Measurements from ENCODE around the gene STXBP1.

STXBP1 gene

DNA sequence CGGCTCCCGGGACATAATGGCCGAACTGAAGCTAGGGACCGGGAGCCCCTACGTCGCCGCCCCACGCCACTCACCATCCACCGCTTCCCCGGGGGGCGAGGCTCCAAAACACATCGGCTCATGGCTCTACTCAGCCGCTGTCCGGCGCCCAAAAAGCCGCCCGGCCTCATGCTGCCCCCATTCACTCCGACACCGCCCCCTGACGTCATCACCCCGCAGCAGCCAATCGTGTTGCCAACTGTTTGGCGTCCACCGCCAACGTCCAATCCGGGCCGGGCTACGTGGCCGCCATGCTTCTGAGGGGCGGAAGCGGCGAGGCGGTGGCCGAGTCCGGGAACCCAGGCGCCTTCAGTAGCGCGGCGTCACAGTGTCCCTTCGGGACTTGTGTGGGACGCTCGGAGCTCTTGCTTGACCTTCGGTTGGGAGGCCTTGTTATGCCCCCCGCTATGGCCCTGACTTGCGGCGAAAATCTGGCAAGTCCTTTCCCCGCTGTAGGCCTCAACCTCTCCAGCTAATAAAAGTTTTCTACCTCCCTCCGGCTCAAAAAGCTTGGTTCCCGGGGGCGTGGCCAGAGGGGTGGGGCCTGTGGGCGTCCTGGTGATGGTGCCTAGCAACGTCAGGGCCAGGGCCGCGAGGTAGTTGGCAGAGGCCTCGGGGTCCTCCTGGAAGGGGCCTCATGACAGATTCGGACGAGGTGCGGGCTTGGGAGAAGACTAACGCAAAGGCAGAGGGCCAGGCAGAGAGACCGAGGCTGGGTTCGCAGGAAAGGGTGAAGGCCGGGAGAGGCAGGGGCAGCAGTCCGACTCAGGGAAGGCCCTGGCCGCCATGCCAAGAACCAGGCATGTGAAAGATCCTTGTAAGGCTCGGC lies 103.6 kb downstream of the STXBP1 start, which contains the start of the genes PTRH1 and TTC16:
Gene PTRH1, minus strand, starts transcription at position 194 of the 868 bp plus-strand sequence. Its CDS starts 24 bp downstream, at position 170.
Gene TTC16, plus strand, starts transcription at position 610 of the 868 bp plus-strand sequence. Its CDS starts 67 bp downstream, at position 677.
- Histone ChIP-seq H3K27me3 (no peaks in the 10 kb centered on the region), H3K36me3 (peaks cover 0 to 10% (median 0%) of the 10 kb centered on the region in 3 donors), H3K27ac (peak within 1 kb of the TSS; percentile 81), H3K4me3 (peak within 1 kb of the TSS; percentile 72 to 78), H3K9me3 (no peaks in the 10 kb centered on the region), H3K4me1 (peaks cover 0 to 20% (median 18%) of the 10 kb centered on the region in 4 donors)
- TF ChIP-seq, protein P1, sequence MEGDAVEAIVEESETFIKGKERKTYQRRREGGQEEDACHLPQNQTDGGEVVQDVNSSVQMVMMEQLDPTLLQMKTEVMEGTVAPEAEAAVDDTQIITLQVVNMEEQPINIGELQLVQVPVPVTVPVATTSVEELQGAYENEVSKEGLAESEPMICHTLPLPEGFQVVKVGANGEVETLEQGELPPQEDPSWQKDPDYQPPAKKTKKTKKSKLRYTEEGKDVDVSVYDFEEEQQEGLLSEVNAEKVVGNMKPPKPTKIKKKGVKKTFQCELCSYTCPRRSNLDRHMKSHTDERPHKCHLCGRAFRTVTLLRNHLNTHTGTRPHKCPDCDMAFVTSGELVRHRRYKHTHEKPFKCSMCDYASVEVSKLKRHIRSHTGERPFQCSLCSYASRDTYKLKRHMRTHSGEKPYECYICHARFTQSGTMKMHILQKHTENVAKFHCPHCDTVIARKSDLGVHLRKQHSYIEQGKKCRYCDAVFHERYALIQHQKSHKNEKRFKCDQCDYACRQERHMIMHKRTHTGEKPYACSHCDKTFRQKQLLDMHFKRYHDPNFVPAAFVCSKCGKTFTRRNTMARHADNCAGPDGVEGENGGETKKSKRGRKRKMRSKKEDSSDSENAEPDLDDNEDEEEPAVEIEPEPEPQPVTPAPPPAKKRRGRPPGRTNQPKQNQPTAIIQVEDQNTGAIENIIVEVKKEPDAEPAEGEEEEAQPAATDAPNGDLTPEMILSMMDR (IDR thresholded peaks at IDR 0.05), result no peak
- DNase-seq, result peak; percentile 97 to 98
- intact Hi-C loops (cut with DNase I; ENCODE audit: low total_unique reads), result no loop called here

DNA sequence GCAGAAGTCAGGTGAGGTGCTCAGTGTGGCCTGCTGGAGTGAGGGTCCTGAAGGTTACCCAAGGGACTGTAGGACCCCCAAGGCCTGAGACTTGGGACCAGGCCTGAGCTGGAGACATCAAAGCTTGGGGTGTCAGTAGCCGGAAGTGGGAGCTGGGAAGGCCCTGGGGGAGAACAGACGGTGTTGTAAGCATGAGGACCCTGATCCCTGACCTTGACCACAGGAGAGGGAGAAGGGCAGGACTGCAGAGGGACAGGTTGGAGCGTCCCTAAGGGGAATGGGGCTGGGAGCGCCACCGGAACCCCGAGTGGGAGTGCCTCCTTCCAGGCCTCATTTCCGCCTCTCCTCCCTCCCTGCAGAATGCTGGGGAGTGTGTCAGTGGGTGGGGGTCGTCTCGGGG lies 104.3 kb downstream of the STXBP1 start:
- Histone ChIP-seq H3K4me3 (peak overlapping the region; percentile 72 to 78), H3K9me3 (no peaks in the 10 kb centered on the region), H3K27me3 (peaks cover 0 to 3% of the 10 kb centered on the region in 2 donors), H3K36me3 (peaks cover 0 to 8% (median 0%) of the 10 kb centered on the region in 3 donors), H3K4me1 (peaks cover 0 to 20% (median 18%) of the 10 kb centered on the region in 4 donors), H3K27ac (peak overlapping the region; percentile 81)
- no peak for DNase-seq
- TF ChIP-seq, protein P1 (IDR thresholded peaks at IDR 0.05), result no peak
- intact Hi-C loops (cut with DNase I; ENCODE audit: low total_unique reads), result no loop called here

DNA sequence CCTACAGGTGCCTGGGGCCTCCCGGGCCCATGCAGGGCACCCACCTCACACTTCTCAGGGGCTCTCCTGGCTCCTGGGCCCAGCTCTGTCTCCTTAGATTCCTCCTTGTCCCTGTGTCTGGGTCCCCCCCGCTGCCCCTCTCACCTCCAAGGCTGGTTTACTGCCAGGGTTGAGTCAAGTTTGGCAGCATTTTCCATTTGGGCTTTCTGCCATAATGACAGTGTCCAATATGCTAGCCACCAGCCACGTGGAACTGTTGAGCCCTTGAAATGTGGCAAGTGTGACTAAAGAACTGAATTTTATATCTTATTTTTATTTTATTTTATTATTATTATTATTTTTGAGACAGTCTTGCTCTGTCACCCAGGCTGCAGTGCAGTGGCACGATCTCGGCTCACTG lies 105.7 kb downstream of the STXBP1 start:
- intact Hi-C loops (cut with DNase I; ENCODE audit: low total_unique reads), result no loop called here

DNA sequence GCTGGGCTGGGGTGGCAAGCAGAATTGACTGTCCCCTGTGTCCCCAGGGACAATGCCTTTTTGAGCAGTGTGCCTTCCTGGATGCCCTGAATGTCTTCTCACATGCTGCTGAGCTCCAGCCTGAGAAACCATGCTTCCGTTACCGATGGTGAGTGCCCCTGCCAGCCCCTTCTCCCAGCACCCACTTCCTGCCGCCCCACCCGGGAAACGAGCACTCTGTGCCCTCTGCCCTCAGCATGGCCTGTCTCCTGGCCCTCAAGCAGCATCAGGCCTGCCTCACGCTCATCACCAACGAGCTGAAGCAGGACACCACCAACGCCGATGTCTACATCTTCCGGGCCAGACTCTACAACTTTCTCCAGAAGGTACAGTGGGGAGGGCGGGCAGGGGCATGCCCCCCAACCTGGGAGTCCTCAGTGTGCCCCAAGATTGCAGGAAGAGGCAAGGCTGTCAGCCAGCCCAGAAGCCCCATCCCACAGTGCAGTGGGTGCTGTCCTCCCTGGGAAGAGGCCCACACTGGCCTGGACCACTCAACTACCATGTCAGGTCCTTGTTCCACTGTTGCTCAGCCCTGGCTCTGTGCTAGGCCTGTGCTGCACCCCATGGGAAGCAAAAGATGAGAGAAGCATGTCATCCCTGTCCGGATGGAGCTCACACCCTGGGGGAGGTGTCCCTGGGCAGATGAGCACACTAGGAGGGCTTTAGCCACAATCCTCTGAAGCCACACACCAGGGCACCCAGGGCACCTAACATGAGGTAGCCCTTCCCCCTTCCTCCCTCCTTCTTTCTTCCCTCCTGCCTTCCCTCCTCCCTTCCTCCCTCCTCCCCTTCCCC lies 108.2 kb downstream of the STXBP1 start:
- Histone ChIP-seq H3K9me3 (no peaks in the 10 kb centered on the region), H3K4me3 (no peak overlapping the region), H3K4me1 (peaks cover 0 to 18% (median 12%) of the 10 kb centered on the region in 4 donors), H3K36me3 (no peaks in the 10 kb centered on the region), H3K27me3 (peaks cover 0 to 24% of the 10 kb centered on the region in 2 donors), H3K27ac (no peak overlapping the region)
- no peak for DNase-seq
- intact Hi-C loops (cut with DNase I; ENCODE audit: low total_unique reads), result loop anchor here (5.0 kb wide), 1 partner anchor 218 kb away; no protein-coding TSS in a partner anchor
- TF ChIP-seq, protein P1 (IDR thresholded peaks at IDR 0.05), result no peak

More for the DNA sequence above, 105.7 kb downstream of the STXBP1 start:
- Histone ChIP-seq H3K9me3 (no peaks in the 10 kb centered on the region), H3K27me3 (peaks cover 0 to 6% of the 10 kb centered on the region in 2 donors), H3K27ac (no peak overlapping the region), H3K4me1 (peaks cover 0 to 20% (median 18%) of the 10 kb centered on the region in 4 donors), H3K4me3 (no peak overlapping the region), H3K36me3 (no peaks in the 10 kb centered on the region)
- no peak for DNase-seq
- TF ChIP-seq, protein P1 (IDR thresholded peaks at IDR 0.05), result no peak

DNA sequence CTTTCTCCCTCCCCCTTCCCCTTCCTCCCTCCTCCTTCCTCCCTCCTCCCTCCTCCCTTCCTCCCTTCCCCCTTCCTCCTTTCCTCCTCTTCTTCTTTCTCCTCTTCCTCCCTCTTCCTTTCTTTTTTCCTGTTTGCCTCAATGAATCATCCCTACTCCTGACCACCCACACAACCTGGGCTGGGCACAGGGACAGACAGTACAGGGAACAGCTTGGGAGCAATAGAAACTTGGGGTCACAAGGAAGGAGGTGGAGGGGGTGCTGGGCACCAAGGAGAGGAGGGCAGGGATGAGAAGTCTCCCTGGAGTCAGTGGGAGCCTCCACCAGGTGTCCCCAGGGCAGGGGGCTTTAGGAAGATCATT lies 108.8 kb downstream of the STXBP1 start:
- Histone ChIP-seq H3K27me3 (peaks cover 0 to 24% of the 10 kb centered on the region in 2 donors), H3K27ac (no peak overlapping the region), H3K4me1 (peaks cover 0 to 17% (median 12%) of the 10 kb centered on the region in 4 donors), H3K9me3 (no peaks in the 10 kb centered on the region), H3K36me3 (no peaks in the 10 kb centered on the region), H3K4me3 (no peak overlapping the region)
- DNase-seq, result no peak
- intact Hi-C loops (cut with DNase I; ENCODE audit: low total_unique reads), result loop anchor here (5.0 kb wide), 1 partner anchor 219 kb away; no protein-coding TSS in a partner anchor
- TF ChIP-seq, protein P1 (IDR thresholded peaks at IDR 0.05), result no peak
